DLD1 (cell line): ENCODE measurements around the gene AP5S1.
"Not testable (repeated sequence)": the region's sequence is repeated elsewhere in the genome, so short reads cannot be mapped to it uniquely, and the experiment has no call there.

Experiments used
- in situ Hi-C: cut with HindIII; loops from 2 replicates; pipeline ENCODE4 v1.10.0; 2017; ENCODE audit warnings: low sequenced_read_pairs

The AP5S1 gene

DNA sequence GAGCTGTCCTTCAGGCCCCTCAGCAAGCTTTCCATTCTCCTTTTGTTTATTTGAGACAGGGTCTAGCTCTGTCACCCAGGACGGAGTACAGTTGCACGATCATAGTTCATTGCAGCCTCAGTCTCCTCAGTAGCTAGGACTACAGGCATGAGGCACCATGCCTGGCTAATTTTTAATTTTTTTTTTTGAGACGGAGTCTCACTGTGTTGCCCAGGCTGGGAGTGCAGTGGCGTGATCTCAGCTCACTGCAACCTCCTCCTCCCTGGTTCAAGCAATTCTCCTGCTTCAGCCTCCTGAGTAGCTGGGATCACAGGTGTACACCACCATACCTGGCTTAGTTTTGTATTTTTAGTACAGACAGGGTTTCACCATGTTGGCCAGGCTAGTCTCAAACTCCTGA, 31.1 kb upstream of the AP5S1 start:
- in situ Hi-C loops = not testable (repeated sequence)

DNA sequence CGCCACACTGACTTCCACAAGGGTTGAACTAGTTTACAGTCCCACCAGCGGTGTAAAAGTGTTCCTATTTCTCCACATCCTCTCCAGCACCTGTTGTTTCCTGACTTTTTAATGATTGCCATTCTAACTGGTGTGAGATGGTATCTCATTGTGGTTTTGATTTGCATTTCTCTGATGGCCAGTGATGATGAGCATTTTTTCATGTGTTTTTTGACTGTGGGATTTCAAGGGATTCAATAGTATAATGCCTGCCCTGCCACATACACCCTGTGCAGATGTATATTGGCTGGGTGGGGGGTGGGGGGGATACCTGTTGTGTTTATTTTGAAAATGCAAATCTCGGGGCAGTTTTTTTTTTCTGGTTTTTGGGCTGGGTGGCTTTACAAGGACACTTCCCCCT, 26.2 kb upstream of the AP5S1 start:
- in situ Hi-C loops = not testable (repeated sequence)

DNA sequence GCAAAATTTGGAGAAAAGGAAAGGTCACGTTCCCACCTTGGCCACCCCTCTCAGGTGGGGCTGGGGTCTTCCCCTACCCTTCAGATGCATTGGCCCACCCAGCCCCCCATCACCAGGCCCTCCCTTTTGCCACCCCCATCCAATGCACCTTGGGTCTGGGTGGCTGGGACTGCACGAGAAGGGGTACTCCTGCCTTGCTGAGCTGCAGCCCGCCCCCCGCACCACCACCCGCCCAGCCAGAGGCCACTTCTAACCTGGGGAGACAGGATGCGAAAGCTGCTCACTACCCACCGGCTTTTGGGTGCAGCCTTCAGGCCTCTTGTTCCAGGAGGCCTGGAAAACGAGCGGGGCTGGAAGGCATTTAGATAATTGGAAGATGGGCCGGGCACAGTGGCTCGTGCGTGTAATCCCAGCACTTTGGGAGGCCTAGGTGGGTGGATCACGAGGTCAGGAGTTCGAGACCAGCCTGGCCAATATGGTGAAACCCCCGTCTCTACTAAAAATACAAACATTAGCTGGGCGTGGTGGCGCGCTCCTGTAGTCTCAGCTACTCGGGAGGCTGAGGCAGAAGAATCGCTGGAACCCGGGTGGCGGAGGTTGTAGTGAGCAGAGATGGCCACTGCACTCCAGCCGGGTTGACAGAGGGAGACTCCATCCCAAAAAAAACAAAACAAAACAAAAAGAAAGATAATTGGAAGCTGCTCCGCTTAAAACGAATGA, 25.5 kb upstream of the AP5S1 start:
- in situ Hi-C loops = no loop called here

DNA sequence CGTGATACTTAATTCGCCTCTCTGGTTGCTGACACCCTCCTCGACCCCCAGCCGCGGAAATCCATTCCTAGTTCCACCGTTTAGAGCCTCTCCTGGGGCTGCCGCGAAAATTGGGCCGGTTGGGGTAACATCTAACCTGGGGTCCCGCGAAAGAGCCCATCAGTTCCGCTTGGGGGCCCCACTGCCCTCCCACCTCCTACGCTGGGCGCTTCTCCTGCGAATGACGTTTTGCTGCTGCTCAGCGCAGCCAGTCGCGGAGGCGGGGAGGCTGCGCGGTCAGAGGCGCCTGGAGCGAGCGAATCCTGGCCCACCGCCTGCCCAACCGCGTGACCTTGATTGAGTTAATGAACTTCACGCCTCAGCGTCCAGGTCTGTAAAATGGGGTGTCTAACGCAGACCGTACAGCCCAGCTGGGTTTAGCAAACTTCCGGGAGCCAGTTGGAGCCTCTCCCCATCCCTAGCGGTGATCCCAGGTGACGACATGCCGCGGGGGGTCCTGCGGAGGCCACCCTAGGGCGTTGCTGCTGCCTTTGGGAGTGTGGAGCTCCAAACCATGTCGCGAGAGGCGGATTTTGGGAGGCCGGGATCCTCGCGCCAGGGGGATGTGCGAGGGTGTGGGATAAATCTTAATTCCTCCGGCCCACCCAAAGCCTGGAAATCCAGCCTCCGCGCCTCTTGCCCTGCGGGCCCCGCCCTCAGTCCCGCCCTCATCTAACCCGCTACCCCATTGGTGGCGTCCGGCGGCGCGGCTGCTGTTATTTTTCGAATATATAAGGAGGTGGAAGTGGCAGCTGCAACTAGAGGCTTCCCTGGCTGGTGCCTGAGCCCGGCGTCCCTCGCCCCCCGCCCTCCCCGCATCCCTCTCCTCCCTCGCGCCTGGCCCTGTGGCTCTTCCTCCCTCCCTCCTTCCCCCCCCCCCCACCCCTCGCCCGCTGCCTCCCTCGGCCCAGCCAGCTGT, 24.6 kb upstream of the AP5S1 start, which contains the start of gene CDC25B:
CDC25B (plus strand) TSS at position 800 of the 958 bp plus-strand sequence. CDS start 222 bp downstream, outside the sequence.
- in situ Hi-C loops = no loop called here

DNA sequence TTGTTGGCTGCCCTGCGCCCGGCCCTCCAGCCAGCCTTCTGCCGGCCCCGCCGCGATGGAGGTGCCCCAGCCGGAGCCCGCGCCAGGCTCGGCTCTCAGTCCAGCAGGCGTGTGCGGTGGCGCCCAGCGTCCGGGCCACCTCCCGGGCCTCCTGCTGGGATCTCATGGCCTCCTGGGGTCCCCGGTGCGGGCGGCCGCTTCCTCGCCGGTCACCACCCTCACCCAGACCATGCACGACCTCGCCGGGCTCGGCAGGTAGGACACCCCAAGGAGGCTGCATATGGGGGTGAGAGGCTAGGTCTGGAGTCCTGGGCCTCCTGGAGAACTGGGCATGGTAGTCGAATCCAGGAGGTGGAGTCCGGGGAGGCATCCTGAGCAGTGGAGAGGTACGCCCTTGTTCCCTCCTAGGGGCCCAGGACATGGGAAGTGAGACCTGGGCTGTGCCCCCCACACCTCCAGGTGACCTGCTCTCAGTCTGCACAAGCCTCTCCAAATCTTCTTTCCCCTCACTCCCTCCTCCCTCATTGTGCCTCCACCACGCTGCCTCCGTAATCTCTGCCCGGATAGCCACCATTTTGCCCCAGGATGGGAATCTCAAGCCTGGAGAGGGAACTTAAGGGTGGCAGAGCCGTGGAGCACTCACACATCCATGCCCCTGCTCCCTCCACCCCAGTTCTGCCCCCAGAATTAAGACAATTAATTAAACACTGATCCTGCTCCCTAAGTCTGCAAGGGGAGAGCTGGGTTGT, 23.7 kb upstream of the AP5S1 start:
- in situ Hi-C loops = no loop called here

DNA sequence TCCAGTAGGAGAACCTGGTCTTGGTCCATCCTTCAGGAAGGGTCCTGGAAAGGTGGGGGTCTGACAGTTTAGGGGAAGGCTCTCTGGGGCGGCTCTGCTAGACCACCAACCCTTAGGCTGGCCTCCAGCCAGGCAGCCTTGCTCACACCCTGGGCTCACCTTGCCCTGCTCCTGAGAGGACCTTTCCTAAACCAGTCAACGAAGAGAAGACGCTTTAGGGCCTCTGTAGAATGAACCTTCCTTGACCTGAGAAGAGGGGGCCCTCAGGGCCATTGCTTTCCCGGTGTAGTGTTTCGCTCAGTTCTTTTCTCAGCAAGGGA, 23.2 kb upstream of the AP5S1 start:
- in situ Hi-C loops = no loop called here

DNA sequence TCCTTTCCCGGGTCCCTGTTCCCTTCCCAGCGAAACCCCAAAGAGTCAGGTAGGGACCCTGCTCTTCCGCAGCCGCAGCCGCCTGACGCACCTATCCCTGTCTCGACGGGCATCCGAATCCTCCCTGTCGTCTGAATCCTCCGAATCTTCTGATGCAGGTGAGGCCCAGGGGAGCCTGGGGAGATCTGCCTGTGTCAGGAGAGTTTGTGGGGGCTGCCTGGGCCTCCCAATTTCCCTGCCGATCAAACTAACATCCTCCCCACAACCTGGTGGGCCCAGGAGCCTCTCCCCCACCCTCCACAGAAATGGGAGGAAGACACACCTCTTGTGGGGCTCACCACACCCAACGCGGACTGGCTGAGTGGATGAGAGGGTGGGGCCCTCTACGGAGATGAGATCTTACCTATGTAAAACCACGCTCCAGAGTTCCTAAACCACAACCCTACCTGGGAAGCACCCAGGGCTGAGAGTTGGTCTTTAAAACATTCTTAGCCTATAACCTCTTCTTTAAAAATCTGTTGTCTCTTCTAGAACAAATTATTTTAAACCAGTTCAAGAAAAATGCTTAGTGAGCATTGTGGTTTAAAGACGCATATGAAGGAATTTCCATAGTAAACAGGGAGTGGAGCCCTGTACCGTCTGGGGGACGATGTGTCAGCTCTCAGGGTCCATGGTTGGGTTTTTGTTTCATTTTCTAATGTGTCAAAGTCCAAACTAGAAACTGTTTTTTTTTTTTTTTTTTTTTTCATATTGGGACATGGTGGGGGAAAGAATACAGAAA, 22.6 kb upstream of the AP5S1 start:
- in situ Hi-C loops = no loop called here

DNA sequence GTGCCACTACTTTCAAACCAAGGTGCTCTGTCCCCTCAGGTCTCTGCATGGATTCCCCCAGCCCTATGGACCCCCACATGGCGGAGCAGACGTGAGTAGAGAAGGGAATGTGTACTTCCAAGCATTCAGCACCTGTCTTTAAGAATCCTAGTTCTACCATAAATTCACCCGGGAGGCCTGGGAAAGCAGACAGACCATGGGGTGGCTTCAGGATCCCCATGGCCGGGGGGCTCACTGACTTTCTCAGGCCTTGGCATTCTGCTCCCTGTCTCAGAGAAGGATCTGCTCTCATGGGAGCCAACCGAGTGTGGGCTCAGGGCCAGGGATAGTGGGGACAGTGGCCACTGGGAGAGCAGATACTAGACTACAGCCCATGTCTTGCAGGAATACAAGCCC, 22.0 kb upstream of the AP5S1 start:
- in situ Hi-C loops = no loop called here

DNA sequence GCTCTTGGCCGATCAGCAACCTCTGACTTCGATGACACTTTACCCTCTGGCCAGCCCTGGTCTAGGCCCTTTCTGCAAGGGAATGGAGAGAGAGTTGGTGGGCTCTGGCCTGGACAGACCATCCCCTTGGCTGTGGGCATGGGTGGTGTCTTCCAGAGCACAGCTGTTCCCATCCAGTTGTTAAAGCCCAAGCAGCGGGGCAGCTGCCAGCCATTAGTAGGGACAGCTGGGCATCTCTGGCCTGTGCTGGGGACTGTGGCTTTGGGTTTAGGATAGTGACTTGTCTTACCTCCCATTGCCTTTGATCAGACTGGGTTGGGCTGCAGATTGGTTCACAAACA, 21.5 kb upstream of the AP5S1 start:
- in situ Hi-C loops = no loop called here

DNA sequence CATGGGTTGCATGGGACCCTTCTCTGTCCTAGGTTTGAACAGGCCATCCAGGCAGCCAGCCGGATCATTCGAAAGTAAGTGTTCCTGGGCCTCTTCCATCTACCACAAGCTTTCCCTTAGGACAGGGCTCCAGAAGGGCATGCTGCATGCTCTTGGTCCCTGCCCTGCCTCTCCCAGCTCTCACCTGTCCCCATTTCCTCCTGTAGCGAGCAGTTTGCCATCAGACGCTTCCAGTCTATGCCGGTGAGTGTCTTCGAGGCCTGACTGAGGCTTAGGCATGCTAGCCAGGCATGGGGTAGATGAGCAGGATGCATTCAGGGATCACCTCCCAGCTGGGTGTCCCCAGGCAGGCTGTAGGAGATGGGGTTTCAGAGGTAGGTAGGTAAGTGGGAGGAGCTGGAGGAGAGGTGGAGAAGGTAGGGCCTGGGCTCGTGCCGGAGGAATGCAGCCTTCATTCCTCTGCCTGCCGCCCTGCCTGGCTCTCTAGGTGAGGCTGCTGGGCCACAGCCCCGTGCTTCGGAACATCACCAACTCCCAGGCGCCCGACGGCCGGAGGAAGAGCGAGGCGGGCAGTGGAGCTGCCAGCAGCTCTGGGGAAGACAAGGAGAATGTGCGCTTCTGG, 20.0 kb upstream of the AP5S1 start:
- in situ Hi-C loops = no loop called here

DNA sequence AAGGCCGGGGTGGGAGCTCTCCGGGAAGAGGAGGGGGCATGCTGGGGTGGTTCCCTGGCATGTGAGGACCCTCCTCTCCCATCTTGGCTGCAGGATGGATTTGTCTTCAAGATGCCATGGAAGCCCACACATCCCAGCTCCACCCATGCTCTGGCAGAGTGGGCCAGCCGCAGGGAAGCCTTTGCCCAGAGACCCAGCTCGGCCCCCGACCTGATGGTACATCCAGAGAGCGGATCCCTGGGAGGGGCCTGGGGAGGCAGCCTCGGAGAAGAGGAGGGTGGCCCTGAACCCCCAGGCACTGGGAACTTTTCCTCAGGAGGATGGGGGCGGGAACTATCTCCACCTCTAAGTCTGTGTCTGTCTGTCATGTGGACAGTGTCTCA, 19.5 kb upstream of the AP5S1 start:
- in situ Hi-C loops = no loop called here

DNA sequence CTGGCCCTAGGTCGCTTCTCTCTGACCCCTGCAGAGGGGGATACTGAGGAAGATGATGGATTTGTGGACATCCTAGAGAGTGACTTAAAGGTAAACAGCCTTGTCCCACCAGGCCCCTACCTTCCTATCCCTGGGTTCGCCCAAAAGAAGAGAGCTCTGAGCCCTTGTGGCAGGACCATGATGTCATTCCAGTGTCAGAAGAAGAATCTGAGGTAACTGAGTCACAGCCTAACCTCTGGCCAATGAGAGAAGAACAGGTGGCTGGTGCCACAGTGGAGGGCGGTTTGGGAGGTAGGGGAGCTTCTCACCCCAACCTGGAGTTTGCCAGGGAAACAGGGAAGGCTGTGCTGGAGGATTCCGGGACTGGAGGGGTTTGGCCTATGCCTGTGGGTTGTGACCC, 19.0 kb upstream of the AP5S1 start:
- in situ Hi-C loops = no loop called here

DNA sequence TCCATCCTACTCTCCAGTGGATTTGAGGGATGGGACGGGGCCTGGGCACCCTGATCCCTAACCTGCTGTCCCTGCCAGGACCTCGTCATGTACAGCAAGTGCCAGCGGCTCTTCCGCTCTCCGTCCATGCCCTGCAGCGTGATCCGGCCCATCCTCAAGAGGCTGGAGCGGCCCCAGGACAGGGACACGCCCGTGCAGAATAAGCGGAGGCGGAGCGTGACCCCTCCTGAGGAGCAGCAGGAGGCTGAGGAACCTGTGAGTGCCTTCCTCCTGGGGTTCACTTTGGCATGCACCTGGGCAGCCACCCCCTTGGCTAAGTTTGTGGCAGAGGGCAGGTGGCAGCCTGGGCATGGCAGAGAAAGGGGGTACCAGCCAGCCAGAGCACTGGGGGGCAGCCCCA, 18.5 kb upstream of the AP5S1 start:
- in situ Hi-C loops = no loop called here

DNA sequence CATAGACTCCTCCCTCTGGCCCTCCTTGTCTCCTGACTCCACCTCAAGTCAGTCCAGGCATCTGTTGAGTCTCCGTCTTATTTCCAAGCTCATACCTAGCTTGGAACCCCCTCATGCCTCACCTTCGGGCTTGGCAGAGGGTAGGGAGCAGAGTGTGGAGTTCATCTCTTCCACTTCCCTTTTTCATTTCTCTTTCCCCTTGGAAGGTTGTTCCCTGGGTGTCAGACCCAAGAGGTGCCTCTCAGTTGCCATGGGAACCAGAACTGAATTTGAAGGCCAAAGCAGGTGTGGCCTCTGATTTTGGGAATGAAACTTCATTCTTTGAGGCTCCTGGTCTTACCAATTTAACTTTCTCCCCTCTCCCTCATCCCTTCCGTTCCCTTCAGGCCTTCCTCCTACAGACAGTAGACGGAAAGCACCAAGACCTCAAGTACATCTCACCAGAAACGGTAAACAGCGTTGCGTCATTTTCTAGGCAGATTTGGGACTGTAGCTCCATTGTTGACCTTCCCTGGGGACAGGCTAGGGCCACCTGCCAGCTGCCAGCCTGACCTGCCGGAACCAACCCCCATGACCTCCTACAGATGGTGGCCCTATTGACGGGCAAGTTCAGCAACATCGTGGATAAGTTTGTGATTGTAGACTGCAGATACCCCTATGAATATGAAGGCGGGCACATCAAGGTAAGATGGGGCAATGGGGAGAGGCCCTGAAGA, 17.7 kb upstream of the AP5S1 start:
- in situ Hi-C loops = no loop called here

DNA sequence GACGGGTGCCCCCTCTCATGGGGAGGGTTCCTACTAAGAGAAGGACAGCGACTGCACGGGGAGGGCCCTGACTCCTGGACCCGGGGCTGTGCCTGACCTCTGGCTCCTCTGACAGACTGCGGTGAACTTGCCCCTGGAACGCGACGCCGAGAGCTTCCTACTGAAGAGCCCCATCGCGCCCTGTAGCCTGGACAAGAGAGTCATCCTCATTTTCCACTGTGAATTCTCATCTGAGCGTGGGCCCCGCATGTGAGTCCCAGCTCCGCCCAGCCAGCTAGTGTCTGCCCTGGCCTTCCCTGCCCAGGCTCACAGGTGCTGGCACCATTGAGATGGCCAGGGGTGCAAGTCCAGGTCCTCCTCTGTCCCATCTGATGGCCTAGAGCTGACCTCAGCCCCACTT, 17.1 kb upstream of the AP5S1 start:
- in situ Hi-C loops = no loop called here

DNA sequence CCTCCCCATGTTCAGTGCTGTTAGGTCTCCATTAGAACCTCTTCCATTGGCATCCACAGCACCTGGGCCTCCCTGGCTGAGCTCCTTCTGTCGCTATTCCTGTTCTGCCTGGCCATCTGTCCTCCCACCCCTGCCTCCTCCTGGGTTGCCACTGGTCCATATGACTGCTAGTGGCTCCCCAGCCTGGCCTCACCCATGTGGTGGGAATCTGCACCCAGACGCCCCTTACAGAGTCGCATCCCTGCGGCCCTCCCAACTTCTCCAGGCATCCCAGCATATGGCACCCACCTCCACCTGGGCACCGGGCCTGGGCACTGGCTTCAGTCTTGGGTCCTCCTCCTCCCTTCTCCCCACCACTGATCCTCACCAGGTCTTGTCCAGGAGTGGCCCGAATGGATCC, 16.5 kb upstream of the AP5S1 start:
- in situ Hi-C loops = no loop called here

DNA sequence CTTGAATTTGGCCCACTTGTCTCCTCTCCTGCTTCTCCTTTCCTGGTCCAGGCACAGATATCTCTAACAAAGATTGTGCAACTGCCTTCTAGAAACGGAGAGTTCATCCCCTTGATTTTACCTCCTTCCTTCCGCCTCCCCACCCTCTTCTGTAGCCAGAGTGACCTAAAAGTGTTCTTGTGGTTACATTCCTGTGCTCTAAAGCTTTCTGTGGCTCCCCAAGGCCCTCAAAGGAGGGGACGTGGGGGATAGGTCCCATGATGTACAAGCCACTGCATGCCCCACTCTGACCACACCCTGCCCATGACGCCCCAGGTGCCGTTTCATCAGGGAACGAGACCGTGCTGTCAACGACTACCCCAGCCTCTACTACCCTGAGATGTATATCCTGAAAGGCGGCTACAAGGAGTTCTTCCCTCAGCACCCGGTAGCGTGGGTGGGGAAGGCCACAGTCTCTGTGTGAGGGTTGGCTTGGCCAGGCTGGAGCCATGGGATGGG, 16.0 kb upstream of the AP5S1 start:
- in situ Hi-C loops = no loop called here

DNA sequence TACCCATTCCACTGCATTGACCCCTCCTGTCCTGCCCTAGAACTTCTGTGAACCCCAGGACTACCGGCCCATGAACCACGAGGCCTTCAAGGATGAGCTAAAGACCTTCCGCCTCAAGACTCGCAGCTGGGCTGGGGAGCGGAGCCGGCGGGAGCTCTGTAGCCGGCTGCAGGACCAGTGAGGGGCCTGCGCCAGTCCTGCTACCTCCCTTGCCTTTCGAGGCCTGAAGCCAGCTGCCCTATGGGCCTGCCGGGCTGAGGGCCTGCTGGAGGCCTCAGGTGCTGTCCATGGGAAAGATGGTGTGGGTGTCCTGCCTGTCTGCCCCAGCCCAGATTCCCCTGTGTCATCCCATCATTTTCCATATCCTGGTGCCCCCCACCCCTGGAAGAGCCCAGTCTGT, 15.6 kb upstream of the AP5S1 start:
- in situ Hi-C loops = no loop called here

DNA sequence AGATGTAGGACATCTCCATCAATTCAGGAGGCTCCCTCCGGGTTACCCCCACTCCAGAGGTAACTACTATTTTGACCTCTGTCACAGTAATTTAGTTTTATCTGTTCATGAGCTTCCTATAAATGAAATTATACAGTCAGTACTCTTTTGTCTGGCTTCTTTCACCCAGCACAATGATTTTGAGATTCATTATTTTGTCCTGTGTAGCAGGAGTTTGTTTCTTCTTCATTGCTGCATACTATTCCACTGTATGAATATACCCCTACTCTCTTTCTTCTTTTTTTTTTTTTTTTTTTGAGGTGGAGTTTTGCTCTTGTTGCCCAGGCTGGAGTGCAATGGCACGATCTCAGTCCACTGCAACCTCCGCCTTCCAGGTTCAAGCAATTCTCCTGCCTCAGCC, 11.8 kb upstream of the AP5S1 start:
- in situ Hi-C loops = no loop called here
